ENCODE data around the gene CHST3. TPM values are rescaled to one million over a fixed set of nuclear protein-coding genes. Genes with fewer than 3 reads are reported as not detected.
"Not testable (repeated sequence)": the region's sequence is repeated elsewhere in the genome, so short reads cannot be mapped to it uniquely, and the experiment has no call there.

CHST3 gene
- total RNA-seq, 2 donors from 2014 or later = 0.19 TPM; not detected in 1

DNA sequence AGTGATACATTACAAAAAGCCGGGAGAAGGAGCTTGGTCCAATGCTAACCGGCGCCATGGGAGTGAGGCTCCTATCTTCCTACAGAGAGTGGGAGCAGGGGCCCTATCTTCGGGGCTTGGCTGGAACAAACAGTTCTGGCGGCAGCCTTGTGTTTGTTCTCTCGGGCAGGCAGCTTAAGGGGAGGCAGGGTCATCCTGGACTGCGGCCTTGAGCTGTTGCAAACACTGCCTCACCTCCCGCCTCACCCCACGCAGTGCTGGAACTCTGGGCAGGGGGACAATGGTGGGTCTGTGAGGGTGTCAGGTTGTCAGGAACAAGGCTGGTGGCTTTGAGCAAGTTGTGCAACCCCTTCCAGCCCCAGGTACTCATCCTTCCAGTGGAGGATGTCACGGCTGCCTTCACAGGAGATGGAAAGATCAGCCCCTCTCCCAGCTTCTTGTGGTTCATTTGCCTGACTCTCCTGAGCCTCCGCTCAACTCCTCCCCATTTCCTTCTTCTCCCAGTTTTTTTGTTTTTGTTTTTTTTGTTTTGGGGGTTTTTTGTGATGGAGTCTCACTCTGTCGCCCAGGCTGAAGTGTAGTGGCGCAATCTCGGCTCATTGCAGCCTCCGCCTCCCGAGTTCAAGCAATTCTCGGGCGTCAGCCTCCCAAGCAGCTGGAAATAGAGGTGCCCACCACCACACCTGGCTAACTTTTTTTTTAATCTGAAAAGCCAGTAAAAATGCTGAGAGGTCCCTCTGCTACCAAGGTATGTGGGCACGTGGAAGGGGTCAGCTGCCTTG lies 66.8 kb downstream of the CHST3 start:
- no peaks in the 10 kb centered on the region for H3K9me3 Mint-ChIP-seq
- H3K27me3 Mint-ChIP-seq = peaks cover 17% of the 10 kb centered on the region
- no peak for ATAC-seq (replicated peaks)
- no peaks in the 10 kb centered on the region for H3K4me1 Mint-ChIP-seq
- H3K36me3 Mint-ChIP-seq (ENCODE audit: low read depth) = no peaks in the 10 kb centered on the region
- no peak overlapping the region for H3K27ac Mint-ChIP-seq
- no peak overlapping the region for H3K4me3 Mint-ChIP-seq

- no peaks in the 10 kb centered on the region for H3K36me3 Mint-ChIP-seq (ENCODE audit: low read depth)
These were observed 67.5 kb downstream of the CHST3 start for GRCh38 chr10:72031706-72032105.

DNA sequence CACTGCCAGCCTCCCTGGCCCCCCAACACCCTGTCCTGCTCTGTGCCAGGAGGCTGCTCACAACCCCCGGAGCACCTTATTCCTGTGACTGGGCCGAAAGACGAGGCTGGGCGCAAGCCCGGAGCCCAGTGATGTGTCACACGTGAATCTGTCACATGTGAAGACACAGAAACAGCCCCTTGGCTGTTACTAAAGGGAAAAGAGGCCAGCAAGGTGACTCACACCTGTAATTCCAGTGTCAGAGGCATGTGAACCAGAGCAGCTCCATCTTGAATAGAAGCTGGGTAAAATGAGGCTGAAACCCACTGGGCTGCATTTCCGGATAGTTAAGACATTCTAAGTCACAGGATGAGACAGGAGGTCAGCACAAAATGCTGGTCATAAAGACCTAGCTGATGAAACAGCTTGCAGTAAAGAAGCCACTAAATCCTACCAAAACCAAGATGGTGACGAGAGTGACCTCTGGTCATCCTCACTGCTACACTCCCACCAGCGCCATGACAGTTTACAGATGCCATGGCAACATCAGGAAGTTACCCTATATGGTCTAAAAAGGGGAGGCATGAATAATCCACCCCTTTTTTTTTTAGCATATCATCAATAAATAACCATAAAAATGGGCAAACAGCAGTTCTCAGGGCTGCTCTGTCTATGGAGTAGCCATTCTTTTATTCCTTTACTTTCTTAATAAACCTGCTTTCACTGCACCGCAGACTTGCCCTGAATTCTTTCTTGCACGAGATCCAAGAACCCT lies 68.4 kb downstream of the CHST3 start:
- not testable (repeated sequence) for H3K9me3 Mint-ChIP-seq; H3K4me3 Mint-ChIP-seq; H3K4me1 Mint-ChIP-seq; H3K27ac Mint-ChIP-seq; ATAC-seq (replicated peaks); H3K36me3 Mint-ChIP-seq (ENCODE audit: low read depth)
- peaks cover 13% of the 10 kb centered on the region for H3K27me3 Mint-ChIP-seq

More at GRCh38 chr10:72031706-72032105, 67.5 kb downstream of the CHST3 start:
- Mint-ChIP-seq H3K9me3 (no peaks in the 10 kb centered on the region), H3K27ac (no peak overlapping the region), H3K27me3 (peaks cover 17% of the 10 kb centered on the region), H3K4me1 (no peaks in the 10 kb centered on the region), H3K4me3 (no peak overlapping the region)
- ATAC-seq (replicated peaks) = no peak

GRCh38 chr10:72034040-72034499 lies 69.9 kb downstream of the CHST3 start:
- peaks cover 7% of the 10 kb centered on the region for H3K27me3 Mint-ChIP-seq
- H3K9me3 Mint-ChIP-seq = no peaks in the 10 kb centered on the region
- H3K36me3 Mint-ChIP-seq (ENCODE audit: low read depth) = no peaks in the 10 kb centered on the region
- H3K4me1 Mint-ChIP-seq = no peaks in the 10 kb centered on the region
- H3K4me3 Mint-ChIP-seq = no peak overlapping the region
- no peak overlapping the region for H3K27ac Mint-ChIP-seq
- no peak for ATAC-seq (replicated peaks)

DNA sequence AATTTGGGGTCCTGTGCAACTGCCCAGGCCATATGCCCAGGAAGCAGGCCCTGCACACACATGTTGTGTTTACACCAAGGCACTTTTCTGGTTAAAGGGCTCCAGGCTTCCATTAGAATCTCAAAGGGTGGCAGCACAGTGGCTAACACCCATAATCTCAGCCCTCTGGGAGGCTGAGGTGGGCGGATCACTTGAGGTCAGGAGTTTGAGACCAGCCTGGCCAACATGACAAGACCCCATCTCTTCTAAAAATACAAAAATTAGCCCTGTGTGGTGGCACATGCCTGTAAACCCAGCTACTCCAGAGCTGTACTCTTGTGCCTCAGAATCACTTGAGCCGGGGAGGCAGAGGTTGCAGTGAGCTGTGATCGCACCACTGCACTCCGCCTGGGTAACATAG lies 70.6 kb downstream of the CHST3 start:
- H3K27ac Mint-ChIP-seq = no peak overlapping the region
- H3K9me3 Mint-ChIP-seq = no peaks in the 10 kb centered on the region
- peaks cover 7% of the 10 kb centered on the region for H3K27me3 Mint-ChIP-seq
- H3K4me3 Mint-ChIP-seq = no peak overlapping the region
- no peaks in the 10 kb centered on the region for H3K36me3 Mint-ChIP-seq (ENCODE audit: low read depth)
- ATAC-seq (replicated peaks) = no peak
- H3K4me1 Mint-ChIP-seq = no peaks in the 10 kb centered on the region

DNA sequence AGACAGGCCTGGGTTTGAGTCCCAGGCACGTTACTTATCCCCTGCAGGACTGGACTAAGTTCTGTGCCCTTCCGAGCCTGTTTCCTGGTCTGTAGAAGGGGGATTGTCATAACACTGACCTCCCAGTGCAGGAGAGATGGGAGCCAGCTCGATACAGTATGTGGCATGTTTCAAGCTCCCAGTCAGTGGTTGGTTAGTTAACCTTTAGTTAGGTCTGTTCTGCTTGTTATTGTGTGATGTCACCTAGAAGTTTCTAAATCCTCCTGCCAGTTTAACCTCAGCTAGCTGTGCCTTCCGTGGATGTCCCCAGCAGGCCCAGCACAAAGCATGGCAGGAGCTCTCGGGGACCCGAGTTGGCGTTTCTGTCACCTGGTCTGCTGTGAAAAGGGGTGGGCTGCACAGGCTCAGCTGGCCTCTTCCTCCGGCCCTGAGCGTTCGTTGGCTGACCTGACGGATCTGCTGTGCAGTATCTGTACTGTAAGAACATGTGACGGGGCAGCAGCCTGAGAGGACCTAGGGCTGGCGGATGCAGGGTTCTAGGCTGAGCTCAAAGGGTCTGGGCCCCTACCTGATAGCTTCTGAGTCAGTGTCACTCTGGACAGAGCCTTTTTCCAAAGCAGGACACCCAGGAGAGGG lies 71.2 kb downstream of the CHST3 start:
- H3K4me3 Mint-ChIP-seq = no peak overlapping the region
- H3K9me3 Mint-ChIP-seq = no peaks in the 10 kb centered on the region
- peaks cover 6% of the 10 kb centered on the region for H3K27me3 Mint-ChIP-seq
- no peaks in the 10 kb centered on the region for H3K4me1 Mint-ChIP-seq
- H3K36me3 Mint-ChIP-seq (ENCODE audit: low read depth) = no peaks in the 10 kb centered on the region
- H3K27ac Mint-ChIP-seq = no peak overlapping the region
- ATAC-seq (replicated peaks) = no peak

GRCh38 chr10:72037266-72037665 lies 73.1 kb downstream of the CHST3 start:
- no peaks in the 10 kb centered on the region for H3K36me3 Mint-ChIP-seq (ENCODE audit: low read depth)
- H3K4me1 Mint-ChIP-seq = no peaks in the 10 kb centered on the region
- no peak for ATAC-seq (replicated peaks)
- H3K27me3 Mint-ChIP-seq = no peaks in the 10 kb centered on the region
- no peaks in the 10 kb centered on the region for H3K9me3 Mint-ChIP-seq
- H3K4me3 Mint-ChIP-seq = no peak overlapping the region
- no peak overlapping the region for H3K27ac Mint-ChIP-seq

GRCh38 chr10:72037811-72038210 lies 73.6 kb downstream of the CHST3 start:
- no peak overlapping the region for H3K27ac Mint-ChIP-seq
- no peaks in the 10 kb centered on the region for H3K36me3 Mint-ChIP-seq (ENCODE audit: low read depth)
- H3K9me3 Mint-ChIP-seq = no peaks in the 10 kb centered on the region
- H3K4me1 Mint-ChIP-seq = no peaks in the 10 kb centered on the region
- H3K4me3 Mint-ChIP-seq = no peak overlapping the region
- ATAC-seq (replicated peaks) = no peak
- no peaks in the 10 kb centered on the region for H3K27me3 Mint-ChIP-seq

DNA sequence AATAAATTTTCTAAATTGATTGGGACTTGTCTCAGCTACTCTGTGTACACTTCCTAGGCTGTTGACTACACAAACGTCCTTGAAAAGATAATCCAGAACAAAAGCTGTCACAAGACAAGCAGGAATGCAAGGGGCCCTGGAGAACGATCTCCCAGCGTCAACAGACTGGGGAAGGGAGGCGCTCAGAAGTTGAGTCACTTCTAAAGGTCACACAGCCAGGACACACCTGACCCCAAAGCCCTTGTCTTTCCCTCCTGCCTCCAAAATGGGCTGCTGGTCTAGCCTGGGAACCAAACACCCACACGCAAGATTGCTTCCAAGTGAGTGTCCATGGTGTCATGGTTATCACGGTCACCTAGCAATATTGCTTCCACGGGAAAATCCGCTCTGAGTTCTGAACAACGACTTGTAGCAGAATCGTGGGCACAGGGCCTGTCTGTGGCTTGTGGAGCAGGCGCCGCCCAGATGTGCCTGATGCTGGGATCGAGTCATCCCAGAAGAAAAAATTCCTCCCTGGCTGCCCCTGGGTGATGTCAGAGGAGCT lies 74.3 kb downstream of the CHST3 start:
- no peaks in the 10 kb centered on the region for H3K9me3 Mint-ChIP-seq
- no peaks in the 10 kb centered on the region for H3K4me1 Mint-ChIP-seq
- ATAC-seq (replicated peaks) = no peak
- no peak overlapping the region for H3K27ac Mint-ChIP-seq
- H3K36me3 Mint-ChIP-seq (ENCODE audit: low read depth) = no peaks in the 10 kb centered on the region
- no peak overlapping the region for H3K4me3 Mint-ChIP-seq
- no peaks in the 10 kb centered on the region for H3K27me3 Mint-ChIP-seq

- H3K4me1 Mint-ChIP-seq = no peaks in the 10 kb centered on the region
- H3K27me3 Mint-ChIP-seq = no peaks in the 10 kb centered on the region
- no peak overlapping the region for H3K4me3 Mint-ChIP-seq
- no peak for ATAC-seq (replicated peaks)
- no peaks in the 10 kb centered on the region for H3K9me3 Mint-ChIP-seq
- no peaks in the 10 kb centered on the region for H3K36me3 Mint-ChIP-seq (ENCODE audit: low read depth)
- no peak overlapping the region for H3K27ac Mint-ChIP-seq
These were observed 75.2 kb downstream of the CHST3 start for GRCh38 chr10:72039377-72039776.

DNA sequence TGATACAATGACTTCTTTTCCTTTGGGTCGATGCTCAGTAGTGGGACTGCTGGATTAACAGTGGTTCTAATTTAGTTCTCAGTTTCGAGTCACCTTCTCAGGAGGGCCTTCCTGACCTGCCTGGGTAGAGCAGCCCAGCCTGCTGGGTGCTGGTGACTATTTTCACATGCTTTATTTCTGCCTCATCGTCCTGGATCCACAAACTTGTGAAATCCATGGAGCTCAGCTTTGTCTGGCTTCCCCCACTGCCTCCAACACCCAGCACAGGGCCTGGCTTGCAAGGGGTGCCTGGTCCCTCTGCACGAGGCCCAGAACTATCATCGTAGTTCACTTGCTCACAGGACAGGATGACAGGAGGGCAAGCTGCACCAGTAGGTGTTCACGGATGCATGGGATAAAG lies 77.3 kb downstream of the CHST3 start:
- no peak for ATAC-seq (replicated peaks)
- no peaks in the 10 kb centered on the region for H3K4me1 Mint-ChIP-seq
- H3K36me3 Mint-ChIP-seq (ENCODE audit: low read depth) = no peaks in the 10 kb centered on the region
- H3K27ac Mint-ChIP-seq = no peak overlapping the region
- no peaks in the 10 kb centered on the region for H3K27me3 Mint-ChIP-seq
- no peaks in the 10 kb centered on the region for H3K9me3 Mint-ChIP-seq
- H3K4me3 Mint-ChIP-seq = no peak overlapping the region

- Mint-ChIP-seq H3K9me3 (no peaks in the 10 kb centered on the region), H3K27me3 (no peaks in the 10 kb centered on the region)
These were observed 79.0 kb downstream of the CHST3 start for GRCh38 chr10:72043016-72043834.

DNA sequence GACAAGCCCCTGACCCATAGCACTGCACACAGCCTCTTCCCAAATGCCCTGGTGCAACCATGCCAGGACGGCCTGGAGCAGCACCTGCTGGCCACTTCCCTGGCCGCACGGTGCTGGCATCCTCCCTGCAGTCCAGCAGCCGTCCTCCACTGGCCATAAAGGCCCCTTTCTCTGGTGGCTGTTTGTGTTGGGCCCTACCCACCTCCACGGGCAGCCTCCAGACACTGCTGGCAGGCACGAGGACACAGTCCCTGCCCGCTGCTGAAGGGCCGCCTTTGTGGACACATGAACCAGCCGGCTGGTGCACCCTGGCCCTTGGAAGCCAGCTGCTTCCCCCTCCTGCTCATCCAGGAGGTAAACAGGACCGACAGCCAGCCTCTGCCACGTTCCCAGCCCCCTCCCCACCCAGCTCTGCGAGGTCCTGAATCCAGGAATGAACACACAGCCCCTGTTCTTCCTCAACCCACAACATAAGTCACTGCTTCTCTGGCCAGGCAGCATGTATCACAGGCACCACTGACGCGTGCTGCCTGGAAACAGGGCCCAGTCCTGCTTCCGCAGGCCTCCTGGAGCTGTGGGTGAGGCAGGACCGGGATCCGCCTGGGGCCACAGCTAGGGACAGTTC lies 80.3 kb downstream of the CHST3 start:
- Mint-ChIP-seq H3K27me3 (no peaks in the 10 kb centered on the region), H3K4me1 (peaks cover 8% of the 10 kb centered on the region), H3K4me3 (no peak overlapping the region), H3K36me3 (ENCODE audit: low read depth) (no peaks in the 10 kb centered on the region), H3K9me3 (no peaks in the 10 kb centered on the region), H3K27ac (no peak overlapping the region)
- ATAC-seq (replicated peaks) = no peak

More at GRCh38 chr10:72043016-72043834, 79.0 kb downstream of the CHST3 start:
- no peak overlapping the region for H3K4me3 Mint-ChIP-seq
- peaks cover under 1% of the 10 kb centered on the region for H3K4me1 Mint-ChIP-seq
- ATAC-seq (replicated peaks) = no peak
- no peaks in the 10 kb centered on the region for H3K36me3 Mint-ChIP-seq (ENCODE audit: low read depth)
- H3K27ac Mint-ChIP-seq = no peak overlapping the region

Measured in activated T-helper 17 cell treated with anti-CD3 and anti-CD28 coated beads, Interleukin-2, amount 50 U/mL, for 72 hours (primary cell).